Epithelial cell of prostate (primary cell): ENCODE results near the gene CHST15.

Experiments used
- DNase-seq: peaks from one replicate; pipeline ENCODE4 v3.0.0-alpha.2; 2011; ENCODE audit warnings: low read depth, low spot score
- H3K27ac ChIP-seq: fragments of 450-650 bp; 2 replicates; pipeline ENCODE4 v1.5.1; 2017; ENCODE audit warnings: mild to moderate bottlenecking

Gene CHST15

DNA sequence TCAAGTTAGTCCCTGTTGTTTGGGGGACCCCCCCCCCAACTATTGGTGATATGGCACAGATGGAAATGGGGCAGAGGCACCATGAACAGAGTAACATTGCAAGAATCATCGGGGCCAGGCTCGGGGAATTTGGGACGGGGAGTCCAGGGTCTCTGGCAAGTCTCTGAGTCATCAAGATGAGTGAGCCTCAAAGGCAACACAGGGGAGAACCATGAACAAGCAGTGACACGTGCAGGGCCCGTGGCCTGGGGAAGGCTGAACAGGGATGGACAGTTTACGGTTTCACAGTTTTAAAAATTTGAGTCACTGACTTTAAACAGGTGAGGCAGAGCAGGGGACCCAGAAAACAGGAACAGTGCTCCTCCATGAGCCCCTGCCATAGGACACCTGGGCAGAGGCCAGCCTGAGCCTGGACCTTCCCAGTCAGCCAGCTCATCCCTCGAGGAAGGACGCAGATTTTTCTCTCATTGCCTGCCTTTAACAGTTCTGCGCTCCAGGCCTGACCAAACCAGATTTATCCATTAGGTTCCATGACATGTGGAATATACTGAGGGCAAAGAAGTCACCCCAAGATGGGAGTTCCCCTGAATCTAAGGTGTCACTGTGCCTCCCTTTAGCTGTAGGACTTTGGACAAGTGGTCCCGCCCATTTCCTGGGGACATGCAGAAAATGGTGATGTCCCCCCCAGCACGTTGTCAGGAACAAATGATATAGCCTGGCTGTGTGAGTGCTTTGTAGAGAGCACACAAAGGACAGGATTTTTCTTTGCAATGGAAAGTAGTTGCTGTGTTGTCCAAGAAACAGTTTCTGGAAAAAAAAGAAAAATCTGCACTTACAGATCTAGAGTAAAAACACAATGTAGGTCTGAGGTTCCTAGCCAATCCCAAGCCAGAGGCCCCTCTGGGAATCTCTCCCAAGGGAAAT lies 23.8 kb downstream of the CHST15 start:
- H3K27ac ChIP-seq, result peak overlapping the region; percentile 58
- peak; percentile 52 for DNase-seq

DNA sequence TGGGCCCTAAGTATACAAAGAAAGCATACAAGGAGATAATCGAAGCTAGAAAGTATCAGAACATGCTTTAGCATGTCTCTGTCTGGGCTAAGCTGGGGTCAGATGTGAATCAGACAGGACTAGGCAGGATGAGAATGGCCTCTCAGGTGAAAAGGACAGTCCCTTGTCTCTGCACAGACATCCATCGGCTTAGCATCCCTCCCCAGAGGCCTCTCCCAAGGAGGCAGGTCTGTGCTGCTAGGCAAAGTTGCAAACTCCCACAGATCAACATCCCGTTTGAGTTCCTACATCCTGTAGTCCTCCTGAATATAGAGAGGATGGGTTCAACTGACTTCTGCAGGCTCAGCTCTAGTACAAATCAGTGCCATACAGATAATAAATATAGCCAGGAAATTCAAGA lies 24.5 kb downstream of the CHST15 start:
- peak overlapping the region; percentile 58 for H3K27ac ChIP-seq
- no peak for DNase-seq

DNA sequence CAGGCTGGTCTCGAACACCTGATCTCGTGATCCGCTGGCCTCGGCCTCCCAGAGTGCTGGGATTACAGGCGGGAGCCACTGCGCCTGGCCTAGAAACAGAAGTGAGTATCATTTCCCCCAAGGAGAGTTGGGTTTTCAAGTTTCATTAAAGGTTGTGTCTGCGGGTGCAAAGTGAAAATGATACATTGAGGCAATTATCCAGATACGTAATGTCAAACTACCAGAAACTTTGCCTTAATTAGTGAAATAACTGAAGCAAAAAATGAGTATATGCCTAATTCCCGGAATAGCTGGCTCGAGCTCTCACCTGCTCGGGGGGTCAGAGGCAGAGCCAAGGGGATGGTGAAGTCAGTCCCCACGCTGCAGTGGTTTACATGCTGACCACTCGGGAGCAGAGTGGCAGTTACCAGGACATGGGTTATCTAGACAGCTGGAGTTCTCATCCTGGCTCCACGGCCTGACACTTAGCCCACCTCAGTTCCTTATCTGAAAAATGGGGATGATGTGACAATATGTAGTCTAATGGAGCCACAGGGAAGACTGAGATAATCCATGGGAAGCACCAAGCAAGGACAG lies 25.5 kb downstream of the CHST15 start:
- no peak overlapping the region for H3K27ac ChIP-seq
- DNase-seq, result no peak

DNA sequence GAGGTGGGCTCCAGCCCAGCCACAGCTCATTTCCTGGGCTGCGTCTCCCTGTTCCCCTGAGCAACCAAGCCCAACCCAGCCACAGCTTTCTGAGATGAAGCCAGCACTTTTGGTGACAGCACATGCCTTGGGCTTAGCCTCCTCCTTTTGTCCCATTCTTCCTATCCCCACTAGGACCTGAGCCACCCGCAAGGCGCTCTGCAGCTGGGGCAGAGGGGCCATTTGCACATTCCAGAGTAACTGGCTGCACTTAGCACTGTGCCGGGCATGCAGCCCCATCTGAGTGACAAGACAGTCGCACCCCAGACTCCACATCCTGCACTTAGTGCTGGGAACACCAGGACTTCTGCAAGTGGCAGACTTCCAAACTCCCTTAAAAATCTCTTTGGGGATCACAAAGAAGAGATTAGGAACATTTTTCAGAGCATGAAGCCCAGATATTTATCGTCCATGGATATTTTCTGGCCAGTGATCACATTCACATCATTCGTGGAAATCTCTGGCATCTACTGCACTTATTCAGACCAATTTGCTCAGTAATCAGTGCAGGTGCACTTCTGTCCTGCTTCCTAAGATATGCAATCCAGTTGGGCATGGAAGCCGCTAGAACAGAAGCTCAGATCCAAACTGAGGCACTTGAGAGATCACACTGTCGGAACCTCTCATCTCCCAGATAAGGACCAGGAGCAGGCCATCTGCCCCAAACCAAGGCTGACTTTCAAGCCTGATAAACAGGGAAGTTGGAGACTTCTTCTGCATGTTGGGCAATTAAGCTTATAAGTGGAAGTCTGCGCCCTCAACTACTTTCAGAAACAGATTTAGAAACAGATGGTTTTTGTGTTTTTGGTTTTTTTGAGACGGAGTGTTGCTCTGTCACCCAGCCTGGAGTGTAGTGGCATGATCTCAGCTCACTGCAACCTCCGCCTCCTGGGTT lies 26.4 kb downstream of the CHST15 start:
- H3K27ac ChIP-seq, result no peak overlapping the region
- DNase-seq, result no peak

DNA sequence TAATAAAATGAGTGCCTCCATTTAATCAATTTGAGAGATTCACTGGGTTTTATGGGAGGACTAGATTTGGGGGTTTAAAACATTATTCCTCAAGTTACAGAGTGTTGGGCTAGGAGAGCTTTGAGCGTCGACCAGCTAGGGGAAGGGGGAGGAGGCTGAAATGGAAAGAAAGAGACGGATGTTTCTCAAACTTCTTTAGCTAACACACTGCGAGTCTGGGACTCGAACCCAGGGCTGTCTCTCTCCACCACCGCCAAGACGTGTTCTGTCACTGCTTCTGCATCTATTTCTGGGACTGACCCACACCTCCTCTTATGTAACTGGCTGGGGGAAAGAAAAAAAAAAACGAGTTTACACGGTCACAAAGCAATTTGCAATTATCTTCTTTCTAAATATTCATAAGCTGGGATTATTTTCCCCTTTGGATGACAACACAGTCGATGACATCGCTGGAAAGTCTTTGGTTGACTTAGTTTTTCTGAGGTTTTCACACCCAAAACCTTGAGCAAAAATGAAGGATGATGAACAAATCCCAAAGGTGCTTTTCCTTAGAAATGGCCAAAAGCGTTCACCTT lies 27.2 kb downstream of the CHST15 start:
- DNase-seq, result no peak
- no peak overlapping the region for H3K27ac ChIP-seq

DNA sequence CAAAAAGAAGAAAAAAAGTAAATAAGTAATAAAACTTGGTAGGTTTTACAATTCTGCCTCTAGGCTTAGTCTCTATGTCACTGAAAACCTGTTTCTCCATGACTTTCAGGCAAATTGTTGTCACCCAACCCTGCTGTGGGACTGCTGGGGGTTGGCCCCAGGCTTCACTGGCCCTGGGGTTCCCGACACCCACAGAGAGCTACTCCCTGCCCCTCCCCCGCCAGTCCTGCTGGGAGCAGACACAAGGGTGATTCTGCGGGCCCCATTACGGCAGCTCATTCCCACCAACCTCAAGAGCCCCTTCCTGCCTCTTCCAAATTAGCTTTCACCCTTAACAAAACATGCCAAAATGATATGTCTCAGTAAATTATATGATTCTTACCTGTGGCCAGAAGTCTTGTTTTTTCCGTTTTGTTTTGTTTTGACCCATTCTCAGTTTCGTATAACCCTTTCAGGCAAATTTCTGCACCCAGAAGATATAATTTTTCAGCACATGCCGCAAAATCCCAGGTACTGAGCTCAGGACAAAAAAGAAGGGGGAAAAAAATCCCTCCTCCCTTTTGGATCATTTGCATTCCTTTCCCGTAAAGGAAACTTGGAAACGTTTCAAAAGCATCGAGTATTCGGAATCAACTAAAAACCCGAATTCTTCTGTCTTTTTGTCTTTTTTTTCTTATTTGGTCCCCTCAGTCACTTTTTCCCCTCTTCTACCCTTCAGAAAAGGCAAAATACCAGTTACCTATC lies 27.8 kb downstream of the CHST15 start:
- no peak overlapping the region for H3K27ac ChIP-seq
- DNase-seq, result no peak

DNA sequence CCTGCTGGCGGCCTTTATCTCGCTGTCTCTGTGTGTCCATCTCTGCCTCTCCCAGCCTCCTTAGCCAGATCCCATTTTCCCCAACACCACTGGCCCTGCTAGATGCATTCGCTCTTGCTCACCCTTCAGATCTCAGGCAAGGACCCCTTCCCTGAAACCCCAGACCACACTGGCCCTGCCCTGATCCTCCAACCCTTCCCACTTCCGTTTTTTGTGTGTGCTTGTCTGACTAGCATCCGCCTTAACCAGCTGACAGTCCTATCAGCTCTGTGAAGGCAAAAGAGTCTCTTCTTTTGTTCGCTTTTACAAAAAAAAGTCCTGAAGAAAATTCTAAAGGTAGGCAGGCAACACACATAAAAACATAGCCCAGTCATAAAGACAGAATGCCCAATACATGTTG lies 28.7 kb downstream of the CHST15 start:
- DNase-seq, result no peak
- no peak overlapping the region for H3K27ac ChIP-seq

DNA sequence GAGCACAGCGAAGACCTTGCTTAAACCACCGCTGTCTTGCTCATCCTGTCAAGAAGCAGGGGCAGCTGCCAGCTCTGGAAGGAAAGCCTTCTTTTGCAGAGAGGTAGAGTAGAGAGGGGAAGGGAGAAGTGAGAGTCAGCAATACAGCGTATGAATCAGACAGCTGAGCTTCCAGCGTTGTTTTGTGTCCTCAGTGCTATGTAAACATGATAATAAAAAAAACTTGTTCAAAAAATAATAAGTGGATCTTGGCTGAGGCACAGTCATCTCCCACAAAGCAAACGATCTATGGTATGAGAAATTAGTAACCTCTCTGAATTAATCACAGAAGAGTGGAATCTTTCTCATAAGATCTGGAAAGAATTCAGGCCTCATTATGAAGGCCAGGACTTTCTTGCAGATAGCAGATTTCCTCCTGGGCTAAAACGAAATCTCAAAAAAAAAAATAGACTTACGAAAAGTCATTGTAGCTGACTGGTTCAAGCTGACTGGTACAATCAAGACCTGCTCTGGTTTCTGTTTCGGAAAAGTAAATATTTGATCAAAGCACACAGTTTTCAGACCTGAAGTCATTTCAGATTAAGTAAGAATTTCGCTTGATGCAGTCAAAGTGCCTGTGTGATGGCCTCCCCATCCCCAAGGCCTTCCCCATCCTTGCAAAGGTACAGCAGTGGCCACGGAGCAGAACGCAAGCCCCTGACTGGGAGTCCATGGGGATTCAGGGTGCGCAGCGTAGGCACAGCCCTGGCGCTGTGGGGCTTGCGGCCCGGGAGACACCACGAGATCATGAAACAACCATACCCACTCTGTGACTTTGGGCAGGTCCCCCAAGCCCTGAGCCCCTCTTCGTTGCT lies 29.4 kb downstream of the CHST15 start:
- H3K27ac ChIP-seq, result peak overlapping the region; percentile 52
- peak; percentile 81 for DNase-seq

DNA sequence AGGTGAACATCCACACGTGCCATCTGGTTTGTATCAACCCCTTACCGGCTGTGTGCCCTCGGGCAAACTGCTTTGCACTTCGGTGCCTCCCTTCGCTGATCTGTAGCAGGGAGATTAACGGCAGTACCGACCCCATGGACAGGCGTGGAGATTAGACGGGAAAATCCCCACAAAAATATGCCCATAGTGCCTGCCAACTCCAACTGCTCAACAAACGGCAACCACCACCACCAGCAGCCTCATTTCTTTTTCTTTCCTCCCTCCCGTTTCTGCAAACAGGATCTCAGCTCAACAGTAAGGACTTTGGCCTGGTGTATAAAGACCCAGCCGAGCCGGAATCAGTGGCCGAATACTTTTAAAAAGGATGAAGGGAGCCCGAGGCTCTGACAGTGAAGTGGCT lies 31.0 kb downstream of the CHST15 start:
- DNase-seq, result no peak
- H3K27ac ChIP-seq, result no peak overlapping the region

DNA sequence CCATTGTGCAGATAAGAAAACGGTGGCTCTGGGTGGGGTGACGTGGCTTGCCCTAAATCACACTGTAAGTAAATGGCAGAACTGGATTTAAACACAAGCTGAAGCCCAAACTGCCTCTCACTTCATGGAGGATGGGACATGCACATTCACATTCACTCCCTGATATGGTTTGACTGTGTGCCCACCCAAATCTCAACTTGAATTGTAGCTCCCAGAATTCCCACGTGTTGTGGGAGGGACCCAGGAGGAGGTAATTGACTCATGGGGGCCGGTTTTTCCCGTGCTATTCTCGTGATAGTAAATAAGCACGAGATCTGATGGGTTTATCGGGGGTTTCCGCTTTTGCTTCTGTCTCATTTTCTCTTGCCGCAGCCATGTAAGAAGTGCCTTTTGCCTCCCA lies 32.4 kb downstream of the CHST15 start:
- H3K27ac ChIP-seq, result no peak overlapping the region
- no peak for DNase-seq

DNA sequence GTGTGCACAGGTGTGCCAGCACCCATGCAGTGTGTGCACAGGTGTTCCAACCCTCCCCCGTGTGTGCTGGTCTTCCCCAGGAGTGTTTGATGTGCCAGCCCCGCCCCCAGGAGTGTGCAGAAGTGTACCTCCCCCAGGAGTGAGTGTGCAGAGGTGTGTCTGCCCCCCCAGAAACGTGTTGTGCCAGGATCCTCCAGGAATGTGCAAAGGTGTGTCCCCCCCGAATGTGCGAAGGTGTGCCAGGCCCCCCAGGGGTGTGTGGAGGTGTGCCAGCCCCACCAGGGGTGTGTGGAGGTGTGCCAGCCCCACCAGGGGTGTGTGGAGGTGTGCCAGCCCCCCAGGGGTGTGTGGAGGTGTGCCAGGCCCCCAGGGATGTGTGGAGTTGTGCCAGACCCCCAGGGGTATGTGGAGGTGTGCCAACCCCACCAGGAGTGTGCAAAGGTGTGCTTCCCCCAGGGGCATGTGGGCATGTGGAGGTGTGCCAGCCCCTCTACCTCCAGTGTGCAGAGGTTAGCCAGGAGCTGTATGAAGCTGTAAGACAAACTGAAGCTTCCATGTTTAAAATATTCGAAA lies 33.2 kb downstream of the CHST15 start:
- DNase-seq, result no peak
- no peak overlapping the region for H3K27ac ChIP-seq

DNA sequence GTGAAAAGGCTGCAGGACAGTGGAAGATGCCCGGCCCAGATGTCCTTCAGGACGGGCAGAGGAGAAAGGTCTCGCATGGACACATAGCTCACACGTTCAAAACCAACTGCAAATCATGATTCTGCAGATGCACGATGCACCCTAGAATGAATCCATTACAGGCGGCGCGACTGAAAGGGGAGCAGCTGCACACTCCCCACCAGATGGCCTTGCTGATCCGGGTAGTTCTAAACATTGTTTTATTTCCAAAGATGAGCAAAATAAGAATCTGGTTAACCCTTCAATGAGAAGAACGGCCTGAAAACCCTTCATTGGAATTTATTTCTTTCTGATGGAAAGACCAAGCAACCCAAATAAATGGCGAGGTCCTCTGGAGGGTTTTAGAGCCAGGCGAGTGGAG lies 33.8 kb downstream of the CHST15 start:
- H3K27ac ChIP-seq, result no peak overlapping the region
- no peak for DNase-seq

DNA sequence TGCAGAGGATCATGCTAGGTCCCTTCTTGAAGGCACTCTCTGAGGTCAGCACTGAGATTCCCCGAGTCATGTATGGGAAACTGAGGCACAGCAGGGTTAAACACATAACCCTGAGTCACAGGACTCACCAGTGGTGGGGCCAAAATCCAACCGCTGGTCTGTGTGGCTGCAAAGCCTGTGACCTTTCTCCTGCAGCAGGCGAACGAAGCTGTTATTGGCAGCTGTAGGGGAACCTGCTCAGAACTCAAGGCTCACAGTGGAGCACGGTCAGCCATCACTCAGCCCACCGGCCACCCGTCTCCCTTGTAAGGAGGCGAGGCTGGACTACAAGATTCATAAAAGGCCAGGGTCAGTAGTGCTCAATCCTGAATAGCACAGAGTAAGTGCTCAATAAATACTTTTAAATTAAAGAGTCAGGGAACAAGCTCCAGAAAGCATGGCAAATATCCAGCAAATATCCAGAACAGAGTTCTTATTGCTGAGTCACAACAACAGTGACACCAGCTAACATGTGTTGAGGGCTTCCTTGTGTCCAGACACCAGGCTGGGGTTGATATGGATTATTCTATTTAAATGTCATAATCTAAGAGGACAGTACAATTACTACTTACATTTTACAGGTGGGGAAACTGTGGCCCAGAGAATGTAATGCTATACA lies 34.9 kb downstream of the CHST15 start:
- no peak for DNase-seq
- H3K27ac ChIP-seq, result no peak overlapping the region

DNA sequence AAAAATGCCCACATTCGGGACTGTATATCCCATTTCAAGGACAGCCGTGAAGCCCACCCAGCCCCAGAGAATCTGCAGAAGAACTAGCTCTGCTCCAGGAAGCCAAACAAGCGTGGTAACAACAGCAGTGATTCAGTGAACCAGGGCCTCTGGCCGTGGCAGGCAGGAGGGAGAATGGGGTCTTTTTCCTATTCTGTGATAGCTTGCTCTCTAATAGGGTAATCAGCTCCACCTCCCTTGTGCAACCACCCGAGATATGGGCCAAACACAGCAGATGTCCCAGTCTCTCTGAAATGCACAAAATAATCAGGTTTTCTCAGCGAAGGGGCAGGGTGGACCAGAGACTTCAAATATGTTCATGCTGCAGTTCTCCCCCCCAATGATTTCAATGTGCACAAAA lies 35.8 kb downstream of the CHST15 start:
- no peak overlapping the region for H3K27ac ChIP-seq
- DNase-seq, result no peak

DNA sequence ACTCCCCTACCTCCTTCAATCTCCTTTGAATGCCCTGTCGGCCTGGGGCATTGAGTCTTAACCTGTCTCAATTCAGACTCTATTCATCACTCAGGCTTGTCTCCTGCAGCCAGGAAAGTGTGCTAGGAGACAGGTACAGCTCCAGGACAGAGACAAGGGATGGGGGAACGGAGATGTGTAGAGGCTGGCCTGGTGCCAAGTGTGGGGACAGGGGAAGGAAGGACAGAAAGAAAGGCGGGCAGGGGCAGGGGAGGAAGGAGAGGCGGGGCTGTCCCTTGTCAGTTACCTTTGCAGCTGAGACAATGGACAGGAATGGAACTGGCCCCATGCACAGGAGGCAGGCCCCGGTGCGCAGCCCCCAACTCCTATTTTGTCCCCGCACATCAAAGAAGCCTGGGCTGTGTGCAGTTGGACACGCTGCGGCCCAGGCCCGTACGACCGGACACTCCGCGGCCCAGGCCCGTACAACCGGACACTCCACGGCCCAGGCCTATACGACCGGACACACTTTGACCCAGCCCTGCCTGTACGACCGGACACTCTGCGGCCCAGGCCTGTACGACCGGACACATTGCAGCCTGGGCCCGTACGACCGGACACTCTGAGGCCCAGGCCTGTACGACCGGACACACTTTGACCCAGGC lies 36.9 kb downstream of the CHST15 start:
- DNase-seq, result no peak
- no peak overlapping the region for H3K27ac ChIP-seq

DNA sequence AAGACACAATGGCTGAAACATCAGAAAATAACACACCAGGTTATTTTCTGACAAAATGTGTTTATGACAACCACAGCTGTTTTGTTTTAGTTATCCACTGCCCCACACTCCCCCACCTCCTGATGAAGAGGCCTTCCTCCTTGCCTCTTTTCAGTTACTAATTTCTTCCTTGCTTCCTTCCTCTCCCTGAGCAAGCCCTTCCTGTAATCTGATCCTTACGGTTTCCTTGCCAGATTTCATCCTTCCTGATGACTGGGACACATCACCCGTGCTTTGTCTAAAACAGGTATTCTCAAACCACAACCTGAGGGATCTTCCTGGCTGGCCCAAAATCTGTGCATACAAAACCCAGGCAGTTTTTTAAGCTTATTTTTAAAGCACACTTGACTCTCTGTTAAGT lies 39.4 kb downstream of the CHST15 start:
- peak; percentile 45 for DNase-seq
- peak overlapping the region; percentile 28 for H3K27ac ChIP-seq

DNA sequence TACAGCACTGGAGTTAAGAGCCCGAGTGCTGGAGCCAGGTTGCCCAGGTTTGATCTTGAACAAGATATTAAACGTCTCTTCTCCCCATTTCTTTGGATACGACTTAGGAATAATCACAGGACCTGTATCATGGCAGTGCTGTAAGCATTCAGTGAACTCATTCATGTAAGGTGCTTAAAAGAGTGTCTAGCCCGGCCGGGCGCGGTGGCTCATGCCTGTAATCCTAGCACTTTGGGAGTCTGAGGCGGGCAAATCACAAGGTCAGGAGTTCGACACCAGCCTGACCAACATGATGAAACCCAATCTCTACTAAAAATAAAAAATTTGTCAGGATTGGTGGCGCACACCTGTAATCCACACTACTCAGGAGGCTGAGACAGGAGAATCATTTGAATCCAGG lies 40.8 kb downstream of the CHST15 start:
- no peak overlapping the region for H3K27ac ChIP-seq
- DNase-seq, result no peak
